ENCODE data around the gene RMND1.

RMND1 gene

GRCh38 chr6:151413372-151414145, 38.4 kb downstream of the RMND1 start:
- H3K27ac ChIP-seq: no peak overlapping the region
- TF ChIP-seq ZFX (IDR thresholded peaks at IDR 0.05; ENCODE audit: borderline replicate concordance): no peak
- no peak for TF ChIP-seq CTCF (IDR thresholded peaks at IDR 0.05)

GRCh38 chr6:151412909-151413308, 39.0 kb downstream of the RMND1 start:
- no peak overlapping the region for H3K27ac ChIP-seq
- TF ChIP-seq ZFX (IDR thresholded peaks at IDR 0.05; ENCODE audit: borderline replicate concordance): no peak
- no peak for TF ChIP-seq CTCF (IDR thresholded peaks at IDR 0.05)

GRCh38 chr6:151409679-151410078, 42.2 kb downstream of the RMND1 start:
- H3K27ac ChIP-seq: no peak overlapping the region
- no peak for TF ChIP-seq ZFX (IDR thresholded peaks at IDR 0.05; ENCODE audit: borderline replicate concordance)

- TF ChIP-seq ZFX (IDR thresholded peaks at IDR 0.05; ENCODE audit: borderline replicate concordance) (no peak), CTCF (IDR thresholded peaks at IDR 0.05) (no peak)
- H3K27ac ChIP-seq: 0 out of 2 replicates have a peak overlapping the region, but pooled peaks have one; percentile 1
Measured at GRCh38 chr6:151409260-151409659, 42.7 kb downstream of the RMND1 start.

- TF ChIP-seq ZFX (IDR thresholded peaks at IDR 0.05; ENCODE audit: borderline replicate concordance): no peak
- TF ChIP-seq CTCF (IDR thresholded peaks at IDR 0.05): no peak
- 0 out of 2 replicates have a peak overlapping the region, but pooled peaks have one; percentile 1 for H3K27ac ChIP-seq
Measured at GRCh38 chr6:151408858-151409257, 43.1 kb downstream of the RMND1 start.

- TF ChIP-seq ZFX (IDR thresholded peaks at IDR 0.05; ENCODE audit: borderline replicate concordance) (no peak), CTCF (IDR thresholded peaks at IDR 0.05) (no peak)
- no peak overlapping the region for H3K27ac ChIP-seq
Measured at GRCh38 chr6:151403919-151404308, 48.0 kb downstream of the RMND1 start.

GRCh38 chr6:151402228-151402627, 49.7 kb downstream of the RMND1 start:
- H3K27ac ChIP-seq: peak overlapping the region; percentile 11
- TF ChIP-seq CTCF (IDR thresholded peaks at IDR 0.05) (no peak), ZFX (IDR thresholded peaks at IDR 0.05; ENCODE audit: borderline replicate concordance) (no peak)
